Endothelial cell of umbilical vein (primary cell): ENCODE measurements around the gene PPP1R9B.

Experiments
- POLR2A ChIP-seq: IDR thresholded peaks from 2 replicates; pipeline ENCODE4 v1.6.1; 2012; ENCODE audit warnings: low read depth, mild to moderate bottlenecking, control low read depth, low read length
- TF ChIP-seq, protein P1 (sequence below), 2 donors: IDR thresholded peaks; 1 replicate in 1 of 2; 2 replicates in 1 of 2; pipeline ENCODE4 v1.5.1; 2011; ENCODE audit warnings: low read length in 2 of 2, mild to moderate bottlenecking in 2 of 2, moderate library complexity in 2 of 2, control low read depth in 1 of 2, inconsistent platforms in 1 of 2, low read depth in 1 of 2; ENCODE audit not compliant: insufficient read depth in 1 of 2; ENCODE audit errors: extremely low read depth in 1 of 2

DNA sequence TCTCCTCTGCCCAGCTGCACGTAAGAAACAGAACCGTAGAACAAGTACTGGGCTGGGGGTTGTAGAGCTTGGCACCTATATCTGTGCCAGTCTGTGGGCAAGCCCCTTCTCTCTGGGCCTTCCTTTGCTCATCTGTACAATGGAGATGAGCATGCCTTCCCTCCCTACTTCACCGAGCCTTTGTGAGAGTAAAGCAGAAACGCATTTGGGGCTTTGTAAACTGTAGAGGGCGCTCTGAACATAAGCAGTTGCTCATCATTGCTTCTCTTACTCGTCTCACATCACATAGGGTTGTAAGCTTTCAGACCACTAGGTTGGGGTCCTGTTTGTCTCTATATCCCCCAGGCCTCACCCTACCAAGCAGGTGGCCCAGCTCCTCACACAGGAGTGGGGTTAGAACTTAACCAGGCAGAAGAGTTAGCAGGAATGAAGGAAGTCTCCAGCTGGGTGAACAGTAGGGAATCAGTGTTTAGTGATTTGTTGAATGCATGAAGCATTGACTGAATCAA is 35.6 kb downstream of the PPP1R9B start:
- no peak for TF ChIP-seq POLR2A
- TF ChIP-seq, protein P1, sequence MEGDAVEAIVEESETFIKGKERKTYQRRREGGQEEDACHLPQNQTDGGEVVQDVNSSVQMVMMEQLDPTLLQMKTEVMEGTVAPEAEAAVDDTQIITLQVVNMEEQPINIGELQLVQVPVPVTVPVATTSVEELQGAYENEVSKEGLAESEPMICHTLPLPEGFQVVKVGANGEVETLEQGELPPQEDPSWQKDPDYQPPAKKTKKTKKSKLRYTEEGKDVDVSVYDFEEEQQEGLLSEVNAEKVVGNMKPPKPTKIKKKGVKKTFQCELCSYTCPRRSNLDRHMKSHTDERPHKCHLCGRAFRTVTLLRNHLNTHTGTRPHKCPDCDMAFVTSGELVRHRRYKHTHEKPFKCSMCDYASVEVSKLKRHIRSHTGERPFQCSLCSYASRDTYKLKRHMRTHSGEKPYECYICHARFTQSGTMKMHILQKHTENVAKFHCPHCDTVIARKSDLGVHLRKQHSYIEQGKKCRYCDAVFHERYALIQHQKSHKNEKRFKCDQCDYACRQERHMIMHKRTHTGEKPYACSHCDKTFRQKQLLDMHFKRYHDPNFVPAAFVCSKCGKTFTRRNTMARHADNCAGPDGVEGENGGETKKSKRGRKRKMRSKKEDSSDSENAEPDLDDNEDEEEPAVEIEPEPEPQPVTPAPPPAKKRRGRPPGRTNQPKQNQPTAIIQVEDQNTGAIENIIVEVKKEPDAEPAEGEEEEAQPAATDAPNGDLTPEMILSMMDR (IDR thresholded peaks at IDR 0.05; ENCODE audit: extremely low read depth in 1 of 2, insufficient read depth in 1 of 2, low read depth in 1 of 2, low read length in 2 of 2) = peak; percentile 74 to 81
